ENCODE measurements around the gene CPB2.

The CPB2 gene

DNA sequence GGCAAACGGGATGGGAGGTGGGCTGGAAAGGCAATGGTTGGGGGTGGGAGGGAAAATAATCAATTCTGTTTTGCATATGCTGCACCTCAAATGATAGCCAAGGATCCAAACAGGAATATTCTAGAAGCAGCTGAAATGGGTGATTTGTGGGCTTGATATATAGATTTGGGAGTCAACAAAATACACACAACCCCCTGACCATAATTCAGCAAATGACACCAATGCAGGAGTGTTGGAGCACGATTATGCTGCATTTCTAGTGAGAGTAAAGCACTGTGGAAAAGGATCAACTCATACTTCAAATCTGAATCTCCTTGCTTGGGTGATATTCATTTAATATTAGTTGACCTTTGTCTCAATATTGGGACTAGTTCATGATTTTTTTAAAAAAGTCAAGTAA is 41.1 kb upstream of the CPB2 start:
- no peak for TF ChIP-seq CTCF (IDR thresholded peaks at IDR 0.05; ENCODE audit: insufficient read depth, low read depth, low read length, missing control alignments)
- no peak for DNase-seq (ENCODE audit: low read depth)
- no peak overlapping the region for H3K4me3 ChIP-seq (ENCODE audit: low read depth, low read length)

- no peak for DNase-seq (ENCODE audit: low read depth)
- no peak for TF ChIP-seq CTCF (IDR thresholded peaks at IDR 0.05; ENCODE audit: insufficient read depth, low read depth, low read length, missing control alignments)
- H3K4me3 ChIP-seq (ENCODE audit: low read depth, low read length): no peak overlapping the region
These were observed 40.3 kb upstream of the CPB2 start for GRCh38 chr13:46145135-46145534.

GRCh38 chr13:46143184-46143701 is 38.4 kb upstream of the CPB2 start:
- H3K4me3 ChIP-seq (ENCODE audit: low read depth, low read length): no peak overlapping the region
- no peak for DNase-seq (ENCODE audit: low read depth)
- no peak for TF ChIP-seq CTCF (IDR thresholded peaks at IDR 0.05; ENCODE audit: insufficient read depth, low read depth, low read length, missing control alignments)

- no peak overlapping the region for H3K4me3 ChIP-seq (ENCODE audit: low read depth, low read length)
- TF ChIP-seq CTCF (IDR thresholded peaks at IDR 0.05; ENCODE audit: insufficient read depth, low read depth, low read length, missing control alignments): no peak
- no peak for DNase-seq (ENCODE audit: low read depth)
These were observed 37.9 kb upstream of the CPB2 start for GRCh38 chr13:46142776-46143175.

GRCh38 chr13:46140044-46140443 is 35.2 kb upstream of the CPB2 start:
- DNase-seq (ENCODE audit: low read depth): no peak
- H3K4me3 ChIP-seq (ENCODE audit: low read depth, low read length): no peak overlapping the region
- TF ChIP-seq CTCF (IDR thresholded peaks at IDR 0.05; ENCODE audit: insufficient read depth, low read depth, low read length, missing control alignments): no peak

DNA sequence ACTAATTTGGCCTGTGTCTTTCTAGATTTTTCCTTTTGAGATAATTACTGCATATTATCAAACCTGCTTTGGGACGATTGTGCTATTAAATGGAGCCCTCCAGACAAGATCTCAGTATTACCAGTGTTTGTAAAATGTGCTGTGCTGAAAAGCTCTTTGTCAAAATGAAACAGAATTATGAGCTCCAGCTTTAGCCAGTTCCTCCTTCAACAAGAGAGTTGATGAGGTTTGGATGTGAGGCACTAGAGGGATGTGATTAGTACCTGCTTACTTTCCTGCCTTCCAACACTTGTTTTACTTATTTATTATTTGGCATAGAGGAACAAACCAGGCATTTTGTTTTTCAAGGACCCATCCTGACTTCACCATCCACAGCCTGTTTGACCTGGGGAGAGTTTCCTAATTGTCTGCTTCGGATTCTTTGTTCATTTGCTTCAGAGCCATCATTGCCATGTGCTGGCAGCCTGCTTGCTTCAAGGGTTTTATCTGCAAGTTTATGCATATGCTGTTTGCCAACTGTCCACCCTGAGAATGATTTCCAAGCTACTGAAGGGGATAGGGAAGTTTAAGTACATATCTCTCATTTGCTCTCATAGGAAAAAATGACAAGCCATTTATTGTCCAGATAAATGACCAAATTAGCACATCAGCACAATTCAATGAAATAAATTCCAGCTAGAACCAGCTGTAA is 32.9 kb upstream of the CPB2 start:
- no peak for DNase-seq (ENCODE audit: low read depth)
- no peak overlapping the region for H3K4me3 ChIP-seq (ENCODE audit: low read depth, low read length)
- no peak for TF ChIP-seq CTCF (IDR thresholded peaks at IDR 0.05; ENCODE audit: insufficient read depth, low read depth, low read length, missing control alignments)

DNA sequence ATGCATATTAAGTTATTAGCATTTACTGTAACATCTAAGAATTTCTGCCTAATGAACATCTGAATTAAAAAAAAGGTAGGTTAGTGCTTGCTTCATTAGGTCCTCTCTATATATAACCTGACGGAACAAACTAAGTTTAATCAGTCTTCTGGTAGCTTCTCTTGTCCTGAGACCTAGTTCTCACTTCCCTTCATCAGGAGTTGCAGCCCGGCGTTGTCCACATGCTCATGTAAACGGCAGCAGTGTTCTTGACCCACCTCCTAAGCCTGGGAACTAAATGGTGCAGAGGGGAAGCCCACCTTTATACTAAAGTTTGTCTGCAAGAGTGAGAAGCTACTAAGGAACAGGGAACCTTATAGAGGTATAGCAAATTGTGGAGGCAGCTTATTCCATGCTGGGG is 31.9 kb upstream of the CPB2 start:
- H3K4me3 ChIP-seq (ENCODE audit: low read depth, low read length): no peak overlapping the region
- no peak for TF ChIP-seq CTCF (IDR thresholded peaks at IDR 0.05; ENCODE audit: insufficient read depth, low read depth, low read length, missing control alignments)
- DNase-seq (ENCODE audit: low read depth): no peak
